Stromal cell of bone marrow (primary cell): ENCODE measurements around the gene P3H2.
A peak's percentile ranks its signal among the peaks of the same experiment; 100 is the strongest.

Experiments
- DNase-seq: peaks from one replicate; pipeline ENCODE4 v3.0.0-alpha.2; 2012; ENCODE audit warnings: low read depth

Gene P3H2

GRCh38 chr3:190013943-190014924, 106.5 kb downstream of the P3H2 start:
- no peak for DNase-seq

GRCh38 chr3:190012784-190013183, 107.9 kb downstream of the P3H2 start:
- no peak for DNase-seq

GRCh38 chr3:190012314-190012782, 108.3 kb downstream of the P3H2 start:
- DNase-seq, result no peak

GRCh38 chr3:190010486-190010885, 110.2 kb downstream of the P3H2 start:
- no peak for DNase-seq

- no peak for DNase-seq
These were observed 111.1 kb downstream of the P3H2 start for GRCh38 chr3:190009614-190010013.

GRCh38 chr3:190008432-190008831, 112.3 kb downstream of the P3H2 start:
- no peak for DNase-seq

GRCh38 chr3:190005343-190006113, 115.2 kb downstream of the P3H2 start:
- DNase-seq, result no peak

- DNase-seq, result no peak
These were observed 116.0 kb downstream of the P3H2 start for GRCh38 chr3:190004656-190005055.

- DNase-seq, result peak; percentile 70
These were observed 117.0 kb downstream of the P3H2 start for GRCh38 chr3:190003681-190004123.

GRCh38 chr3:190003068-190003467, 117.6 kb downstream of the P3H2 start:
- DNase-seq, result no peak

- no peak for DNase-seq
These were observed 119.3 kb downstream of the P3H2 start for GRCh38 chr3:190001426-190001825.

- no peak for DNase-seq
These were observed 119.9 kb downstream of the P3H2 start for GRCh38 chr3:190000861-190001196.

GRCh38 chr3:190000187-190000860, 120.4 kb downstream of the P3H2 start:
- no peak for DNase-seq

- DNase-seq, result no peak
These were observed 121.0 kb downstream of the P3H2 start for GRCh38 chr3:189999718-190000117.

GRCh38 chr3:189995129-189995528, 125.6 kb downstream of the P3H2 start:
- DNase-seq, result no peak

GRCh38 chr3:189990826-189991225, 129.9 kb downstream of the P3H2 start:
- DNase-seq, result no peak

GRCh38 chr3:189988854-189989253, 131.8 kb downstream of the P3H2 start:
- no peak for DNase-seq

- no peak for DNase-seq
These were observed 132.4 kb downstream of the P3H2 start for GRCh38 chr3:189988322-189988721.

GRCh38 chr3:189985948-189986347, 134.7 kb downstream of the P3H2 start:
- DNase-seq, result no peak

- DNase-seq, result no peak
These were observed 137.1 kb downstream of the P3H2 start for GRCh38 chr3:189983612-189984011.

- no peak for DNase-seq
These were observed 138.3 kb downstream of the P3H2 start for GRCh38 chr3:189982321-189982945.

- peak; percentile 97 for DNase-seq
These were observed 139.0 kb downstream of the P3H2 start for GRCh38 chr3:189981668-189982067.
